ENCODE measurements around the gene METTL17.

METTL17 gene

GRCh38 chr14:21025371-21026273 is 35.8 kb downstream of the METTL17 start:
- no peak for DNase-seq

DNA sequence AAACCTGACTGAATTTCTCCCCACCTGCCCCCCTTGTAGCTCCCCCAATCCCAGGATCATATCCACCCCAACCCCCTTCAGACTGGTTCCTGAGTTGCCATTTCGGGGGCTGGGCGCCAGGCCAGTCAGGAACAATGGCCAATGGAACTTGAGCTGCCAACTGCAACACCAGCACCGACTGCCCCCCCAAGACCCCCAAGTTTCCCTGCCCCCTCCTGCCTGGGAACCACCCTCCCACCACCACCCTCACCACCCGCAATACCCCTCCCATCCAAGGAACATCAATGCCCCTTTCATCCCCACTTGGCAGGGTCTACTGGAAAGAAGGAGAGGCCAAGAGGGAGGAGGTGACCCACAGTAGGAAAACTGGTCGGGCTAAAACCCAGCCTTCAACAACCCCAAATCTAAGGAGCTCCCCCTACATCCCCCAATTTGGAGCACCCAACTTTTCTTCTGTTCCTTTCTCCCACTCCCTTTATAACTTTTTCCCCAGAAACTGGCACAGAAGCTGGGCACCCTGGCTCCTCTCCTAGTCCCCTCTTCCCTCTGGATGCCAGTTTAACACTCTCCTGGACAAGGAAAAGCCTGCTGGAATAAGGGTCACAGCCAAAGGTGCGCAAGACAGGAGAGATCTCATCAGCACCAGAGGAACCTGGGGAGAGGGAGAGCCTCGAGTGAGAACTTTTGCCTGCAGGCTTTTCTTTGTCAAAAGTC is 36.7 kb downstream of the METTL17 start:
- no peak for DNase-seq

DNA sequence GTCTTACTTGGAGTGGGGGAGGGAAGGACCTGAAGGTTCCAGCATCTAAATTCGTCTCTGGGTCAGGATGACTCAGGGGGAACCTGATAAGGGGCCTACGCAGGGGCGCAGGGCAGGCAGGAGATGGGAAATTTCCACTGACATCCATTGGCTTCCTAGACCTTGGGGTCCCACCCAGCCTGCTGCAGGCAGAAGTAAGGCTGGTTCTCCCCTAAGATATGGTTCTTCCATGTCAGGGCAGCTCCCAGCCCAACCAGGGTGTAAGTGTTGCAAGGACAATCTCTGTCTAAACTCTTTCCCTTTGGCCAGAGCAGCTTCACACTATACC is 37.2 kb downstream of the METTL17 start:
- no peak for DNase-seq

DNA sequence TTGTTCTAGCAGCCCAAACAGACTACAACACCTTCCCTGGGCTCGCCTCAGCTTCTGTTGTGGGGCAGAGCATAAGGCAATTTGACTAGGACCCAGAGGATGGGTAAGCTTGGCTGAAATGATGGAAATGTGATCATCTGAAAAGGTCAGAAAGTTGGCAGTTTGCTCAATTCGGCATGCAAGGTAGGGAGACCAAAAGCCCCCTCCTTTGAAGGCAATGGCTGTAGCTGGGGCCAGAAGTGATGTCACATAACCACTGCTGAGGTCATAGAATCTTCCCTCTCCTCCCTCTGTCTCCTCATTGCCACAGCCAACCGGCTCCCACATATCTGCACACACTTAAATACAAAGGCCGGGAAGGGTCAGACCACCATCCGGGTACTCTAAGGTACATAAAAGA is 40.1 kb downstream of the METTL17 start, which contains the start of gene TPPP2:
Gene TPPP2 (plus strand): TSS at position 301 of the 400 bp plus-strand sequence. CDS start 365 bp downstream, outside the sequence.
- no peak for DNase-seq

GRCh38 chr14:21030531-21030930 is 40.8 kb downstream of the METTL17 start:
- no peak for DNase-seq

DNA sequence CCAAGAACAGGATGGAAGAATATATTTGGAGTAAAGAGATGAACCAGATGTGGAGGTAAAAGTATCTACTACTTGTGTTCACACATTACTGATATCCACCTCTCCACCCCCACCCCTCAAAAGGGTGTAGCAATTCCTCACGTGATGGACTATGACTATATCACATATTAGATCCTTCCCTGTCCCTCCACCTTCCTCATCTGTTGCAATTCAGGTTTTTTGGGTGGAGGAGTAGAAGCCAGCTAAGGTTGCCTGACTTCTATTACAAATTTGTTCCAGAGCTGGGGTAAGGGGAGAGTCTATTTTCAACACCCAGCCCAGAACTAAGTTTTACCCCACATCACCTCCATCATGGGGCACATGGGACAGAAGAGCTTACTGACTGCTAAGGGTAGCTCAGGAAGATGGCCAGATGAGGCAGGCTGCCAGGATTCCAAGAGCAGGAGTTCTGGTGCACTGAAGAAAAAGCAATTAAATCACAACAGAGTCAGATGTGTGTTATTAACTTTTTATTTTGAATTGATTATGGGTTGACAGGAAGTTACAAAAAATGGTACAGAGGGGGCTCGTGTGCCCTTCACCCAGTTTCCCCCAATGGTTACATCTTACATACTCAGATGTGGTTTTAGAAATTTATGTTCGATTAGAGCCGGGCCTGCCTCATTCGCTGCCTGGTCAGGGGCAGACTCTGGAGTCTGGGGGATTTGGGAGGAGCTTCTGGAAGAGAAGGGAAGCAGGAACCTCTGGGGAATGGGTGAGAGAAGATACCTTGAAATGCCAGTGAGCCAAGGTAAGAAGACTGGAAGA is 42.7 kb downstream of the METTL17 start:
- no peak for DNase-seq

DNA sequence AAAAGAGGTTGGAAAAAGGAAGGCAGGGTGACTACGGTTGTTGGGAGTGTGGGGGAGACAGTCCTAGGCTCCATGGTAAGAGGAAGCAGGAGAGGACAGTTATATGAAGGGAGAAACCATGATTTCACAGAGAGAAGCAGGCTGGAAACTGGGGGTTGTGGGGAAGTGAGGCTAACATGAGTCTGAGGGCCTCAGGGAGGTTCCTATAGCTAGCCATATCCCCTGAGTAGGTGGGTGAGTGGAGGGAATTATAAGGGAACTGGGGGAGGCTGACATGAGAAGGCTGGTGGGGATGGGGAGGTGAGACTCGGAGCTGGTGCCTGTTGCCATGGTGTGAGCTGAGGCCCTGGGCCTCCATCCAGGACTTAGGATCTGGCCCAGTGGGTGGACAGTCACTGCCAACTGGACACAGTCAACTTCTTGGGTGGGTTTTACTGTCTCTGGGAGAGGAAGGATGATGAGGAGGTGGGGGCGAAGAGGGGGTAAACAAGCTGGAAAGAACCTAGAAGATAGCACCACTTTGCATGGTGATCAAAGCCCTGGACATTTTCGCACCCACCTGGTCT is 43.4 kb downstream of the METTL17 start:
- no peak for DNase-seq

- no peak for DNase-seq
These were observed 44.9 kb downstream of the METTL17 start, which contains the start of gene RNASE13 for GRCh38 chr14:21034707-21035106. Gene RNASE13, minus strand, starts transcription at chr14:21034807. Its CDS starts 519 bp downstream, at chr14:21034288.

DNA sequence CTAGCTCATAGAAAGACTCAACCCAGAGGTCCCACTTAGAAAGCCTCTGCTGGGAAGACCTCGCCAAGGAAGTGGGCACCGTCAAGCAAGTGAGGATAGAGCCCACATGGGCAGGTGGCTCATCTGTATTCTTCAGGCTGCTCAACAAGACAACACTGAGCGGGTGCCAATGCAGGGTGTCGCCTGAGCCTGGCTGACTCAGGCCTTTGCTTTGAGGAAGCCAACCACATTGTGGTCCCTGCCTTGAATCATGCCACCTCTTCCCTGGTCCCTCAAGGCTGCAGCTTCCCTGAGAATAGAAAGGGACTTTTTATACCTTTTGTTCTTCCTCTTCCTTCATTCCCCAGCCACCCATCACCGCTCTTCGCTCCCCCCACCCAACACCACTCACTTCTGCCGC is 47.0 kb downstream of the METTL17 start:
- no peak for DNase-seq

GRCh38 chr14:21037156-21037555 is 47.4 kb downstream of the METTL17 start:
- no peak for DNase-seq

- DNase-seq: peak; percentile 31
These were observed 49.0 kb downstream of the METTL17 start for GRCh38 chr14:21038441-21039422.

GRCh38 chr14:21039585-21040369 is 50.0 kb downstream of the METTL17 start:
- DNase-seq: peak; percentile 64

DNA sequence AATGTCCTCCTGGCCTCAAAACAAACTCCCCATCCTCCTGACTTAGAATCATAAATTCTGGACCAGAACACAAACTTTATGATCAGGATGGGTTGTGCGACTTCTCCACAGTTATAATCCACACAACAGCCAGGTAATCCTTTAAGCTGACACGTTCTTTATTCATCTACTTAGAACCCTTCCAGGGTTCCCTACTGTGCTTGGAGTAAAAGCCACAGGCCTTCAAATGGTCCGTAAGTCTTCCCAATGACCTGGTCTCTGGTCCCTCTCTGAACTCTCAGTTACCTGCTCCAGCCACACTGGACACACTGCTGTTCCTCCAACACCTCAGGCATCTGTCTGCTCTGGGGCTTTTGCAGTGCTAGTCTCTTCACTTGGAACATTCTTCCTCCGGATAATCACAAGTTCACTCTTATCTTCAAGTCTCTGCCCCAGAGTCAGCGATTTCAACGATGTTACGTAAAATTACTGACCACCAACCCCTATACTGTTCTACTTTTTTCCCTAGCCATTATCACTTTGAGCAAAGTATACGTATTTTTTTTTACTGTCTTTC is 50.7 kb downstream of the METTL17 start:
- DNase-seq: no peak

- DNase-seq: peak; percentile 36
These were observed 51.2 kb downstream of the METTL17 start for GRCh38 chr14:21040941-21041340.

- DNase-seq: peak; percentile 14
These were observed 52.1 kb downstream of the METTL17 start, which contains the start of gene RNASE7 for GRCh38 chr14:21041676-21042433. Gene RNASE7, plus strand, starts transcription at chr14:21042362. Its CDS starts 631 bp downstream, at chr14:21042993.

GRCh38 chr14:21042918-21043317 is 53.1 kb downstream of the METTL17 start:
- no peak for DNase-seq

DNA sequence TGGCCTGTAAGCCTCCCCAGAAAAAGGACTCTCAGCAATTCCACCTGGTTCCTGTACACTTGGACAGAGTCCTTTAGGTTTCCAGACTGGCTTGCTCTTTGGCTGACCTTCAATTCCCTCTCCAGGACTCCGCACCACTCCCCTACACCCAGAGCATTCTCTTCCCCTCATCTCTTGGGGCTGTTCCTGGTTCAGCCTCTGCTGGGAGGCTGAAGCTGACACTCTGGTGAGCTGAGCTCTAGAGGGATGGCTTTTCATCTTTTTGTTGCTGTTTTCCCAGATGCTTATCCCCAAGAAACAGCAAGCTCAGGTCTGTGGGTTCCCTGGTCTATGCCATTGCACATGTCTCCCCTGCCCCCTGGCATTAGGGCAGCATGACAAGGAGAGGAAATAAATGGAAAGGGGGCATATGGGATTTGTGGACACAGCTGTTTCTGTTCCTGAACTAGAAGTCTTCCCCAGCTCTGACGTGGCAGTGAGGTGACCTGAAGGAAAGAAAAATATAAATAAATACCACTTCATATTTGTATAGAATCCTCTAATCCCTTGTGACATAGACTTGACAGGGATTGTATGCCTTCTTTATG is 53.7 kb downstream of the METTL17 start:
- DNase-seq: no peak

DNA sequence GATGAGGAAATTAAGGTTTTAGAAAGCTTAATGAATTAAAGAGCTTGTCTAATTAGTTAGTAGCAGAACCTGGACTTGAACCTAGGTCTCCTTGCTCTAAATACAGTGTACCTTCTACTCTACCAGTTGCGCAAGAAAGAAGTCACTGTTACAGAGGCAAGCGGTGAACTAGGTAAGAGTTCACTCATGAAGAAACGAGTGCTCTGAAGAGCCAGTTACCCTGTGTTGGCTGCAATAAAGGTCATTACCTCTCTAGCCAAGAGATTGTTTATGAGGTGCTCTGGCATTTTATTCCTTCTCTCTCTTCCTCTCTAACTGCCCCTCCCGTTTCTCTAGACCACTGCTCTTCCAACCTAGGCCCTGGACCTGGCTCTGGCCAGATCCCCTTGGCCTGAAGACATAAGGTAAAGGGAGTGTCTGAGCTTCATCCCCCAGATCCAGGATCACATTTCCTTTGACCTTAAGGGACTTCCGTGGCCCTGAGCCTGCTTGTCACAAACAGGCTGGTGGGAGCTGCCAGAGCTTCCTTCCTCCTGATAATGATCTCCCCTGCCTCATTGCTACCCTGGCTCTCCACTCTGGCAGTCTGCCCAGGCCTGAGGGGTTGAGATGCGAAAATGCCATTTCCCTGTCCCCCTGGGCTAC is 54.3 kb downstream of the METTL17 start:
- DNase-seq: no peak

Data from fibroblast of skin of scalp (primary cell).